GM19372 (cell line): Measurements from ENCODE around the gene HPD.

Source experiments
- ATAC-seq: cut with Tn5 transposase; IDR thresholded peaks from one replicate; pipeline ENCODE4 v1.9.1; 2021; ENCODE audit warnings: mild to moderate bottlenecking, low read depth, moderate library complexity; ENCODE audit not compliant: unreplicated experiment

Gene HPD

DNA sequence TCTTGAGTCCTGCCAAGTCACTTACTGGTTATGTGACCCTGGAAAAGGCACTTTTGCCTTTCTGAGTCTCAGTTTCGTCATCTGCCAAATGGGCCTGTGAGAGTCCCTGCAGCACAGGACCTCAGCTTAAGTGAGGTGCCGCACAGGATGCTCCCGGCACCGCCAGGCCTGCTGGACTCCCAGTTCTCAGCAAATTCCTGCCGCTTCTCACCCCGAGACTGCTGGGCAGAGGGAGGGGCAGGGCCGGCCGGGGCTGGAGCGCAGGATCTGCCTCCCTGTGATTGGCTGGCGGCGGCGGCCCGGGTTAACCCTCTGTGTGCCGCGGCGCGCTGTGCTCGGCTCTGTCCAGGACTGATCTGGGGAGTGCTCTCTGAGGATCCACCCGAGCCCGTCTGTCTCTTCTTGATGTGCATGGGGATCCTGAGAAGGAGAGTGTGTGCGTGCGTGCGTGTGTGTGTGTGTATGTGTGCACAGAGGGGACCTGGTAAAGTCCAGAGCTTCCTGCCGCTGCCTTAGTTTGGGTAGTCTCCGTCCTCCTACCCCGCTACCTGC lies 46.3 kb downstream of the HPD start:
- ATAC-seq = no peak

GRCh38 chr12:121811434-121812319 lies 47.0 kb downstream of the HPD start:
- peak; percentile 83 for ATAC-seq

DNA sequence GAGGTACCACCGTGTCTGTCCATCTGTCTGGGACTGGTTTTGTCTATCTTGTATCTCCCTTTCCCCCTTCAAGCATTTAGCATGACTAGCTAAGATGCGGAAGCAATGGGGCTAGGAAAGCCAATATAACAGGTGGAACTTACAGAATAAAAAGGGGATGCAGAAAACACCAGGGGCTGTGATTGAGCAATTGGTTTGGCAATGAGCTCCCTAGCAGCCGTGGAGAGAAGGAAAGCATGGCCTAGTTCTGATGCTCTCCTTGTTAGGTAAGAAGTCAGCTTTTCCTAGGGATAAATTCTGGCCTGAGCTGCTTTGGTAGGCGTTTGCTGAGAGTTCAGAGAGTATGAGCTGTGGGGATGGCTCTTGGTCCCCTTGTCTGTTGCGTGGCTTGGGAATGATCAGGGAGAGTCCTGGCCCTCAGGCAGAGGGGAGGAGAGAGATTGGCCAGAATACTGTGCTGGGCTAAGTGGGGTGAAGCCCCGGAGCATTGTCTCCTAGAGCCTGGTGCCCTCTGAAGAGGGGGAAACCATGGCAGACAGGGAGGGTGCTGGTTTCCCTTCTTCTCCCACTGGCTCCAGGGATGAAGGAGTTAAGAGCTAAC lies 47.7 kb downstream of the HPD start:
- ATAC-seq = no peak

GRCh38 chr12:121810234-121810817 lies 48.3 kb downstream of the HPD start:
- ATAC-seq = no peak

- ATAC-seq = no peak
These were observed 48.9 kb downstream of the HPD start for GRCh38 chr12:121809712-121810116.

GRCh38 chr12:121808623-121809022 lies 50.0 kb downstream of the HPD start:
- no peak for ATAC-seq

- ATAC-seq = no peak
These were observed 50.9 kb downstream of the HPD start for GRCh38 chr12:121807642-121808347.

DNA sequence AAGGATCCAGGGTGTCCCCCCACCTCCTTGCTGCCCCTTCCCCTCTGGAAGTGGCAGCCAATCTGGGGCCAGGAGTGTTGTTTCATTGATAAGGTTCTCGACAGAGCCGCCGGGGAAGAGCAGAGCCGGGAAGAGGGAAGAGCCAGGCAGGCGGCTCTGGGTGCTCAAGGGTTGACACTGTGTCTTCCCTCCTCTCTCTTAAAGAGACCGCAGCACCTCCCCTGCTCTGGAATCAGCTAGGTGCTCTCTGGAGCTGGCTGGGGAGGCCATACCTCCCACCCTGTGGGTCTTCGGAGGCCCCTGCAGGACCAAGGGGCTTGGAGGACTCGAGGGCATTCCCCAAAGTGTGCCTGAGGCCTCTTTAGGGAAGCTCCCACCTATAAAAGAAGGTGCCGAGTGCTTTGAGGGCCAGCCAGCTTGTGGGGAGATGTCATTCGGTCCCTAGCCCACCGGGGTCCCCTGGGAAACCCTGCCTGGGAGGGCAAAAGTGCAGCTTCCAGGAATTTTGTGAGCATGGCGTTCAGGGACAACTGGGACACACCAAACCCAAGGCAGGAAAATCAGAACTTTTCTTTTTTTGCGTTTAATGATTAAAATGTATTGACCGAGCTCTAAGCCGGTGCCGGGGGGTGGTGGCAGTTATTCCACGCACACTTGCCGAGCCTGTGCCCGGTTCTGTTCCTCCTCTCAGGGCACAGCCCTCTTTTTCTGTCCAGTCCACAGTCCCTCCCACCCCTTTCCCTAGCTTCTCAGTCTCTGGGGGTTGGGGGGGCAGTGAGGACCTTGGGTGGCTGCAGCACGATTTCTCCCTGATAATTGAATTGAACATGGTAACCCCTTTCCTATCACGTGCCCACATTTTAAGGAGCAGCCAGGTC lies 51.9 kb downstream of the HPD start:
- no peak for ATAC-seq

DNA sequence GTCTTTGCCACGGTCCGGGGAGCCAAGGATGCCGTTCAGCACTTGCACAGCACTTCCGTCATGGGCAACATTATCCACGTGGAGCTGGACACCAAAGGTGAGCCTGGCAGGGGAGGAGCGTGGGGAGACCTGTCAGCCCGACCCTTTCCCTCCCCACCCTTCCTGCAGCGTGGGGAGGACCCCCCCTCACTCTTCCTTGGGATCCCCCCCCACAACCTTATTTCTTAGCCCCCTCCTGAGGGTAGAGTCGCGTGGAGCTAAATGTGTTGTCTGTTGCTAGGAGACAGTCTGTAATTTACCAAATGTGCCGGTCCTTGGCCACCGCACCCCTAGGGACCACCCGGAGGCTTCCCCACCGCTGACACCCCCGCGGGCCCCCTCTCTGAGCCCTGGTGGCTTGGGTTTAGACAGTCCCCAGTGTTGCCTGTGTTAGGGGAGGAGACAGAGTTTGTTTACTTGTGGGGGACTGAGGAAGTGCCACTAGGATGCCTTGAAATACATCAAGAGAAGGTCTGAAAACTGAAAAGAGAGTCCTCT lies 52.6 kb downstream of the HPD start:
- ATAC-seq = no peak

- no peak for ATAC-seq
These were observed 53.3 kb downstream of the HPD start for GRCh38 chr12:121805171-121806008.

DNA sequence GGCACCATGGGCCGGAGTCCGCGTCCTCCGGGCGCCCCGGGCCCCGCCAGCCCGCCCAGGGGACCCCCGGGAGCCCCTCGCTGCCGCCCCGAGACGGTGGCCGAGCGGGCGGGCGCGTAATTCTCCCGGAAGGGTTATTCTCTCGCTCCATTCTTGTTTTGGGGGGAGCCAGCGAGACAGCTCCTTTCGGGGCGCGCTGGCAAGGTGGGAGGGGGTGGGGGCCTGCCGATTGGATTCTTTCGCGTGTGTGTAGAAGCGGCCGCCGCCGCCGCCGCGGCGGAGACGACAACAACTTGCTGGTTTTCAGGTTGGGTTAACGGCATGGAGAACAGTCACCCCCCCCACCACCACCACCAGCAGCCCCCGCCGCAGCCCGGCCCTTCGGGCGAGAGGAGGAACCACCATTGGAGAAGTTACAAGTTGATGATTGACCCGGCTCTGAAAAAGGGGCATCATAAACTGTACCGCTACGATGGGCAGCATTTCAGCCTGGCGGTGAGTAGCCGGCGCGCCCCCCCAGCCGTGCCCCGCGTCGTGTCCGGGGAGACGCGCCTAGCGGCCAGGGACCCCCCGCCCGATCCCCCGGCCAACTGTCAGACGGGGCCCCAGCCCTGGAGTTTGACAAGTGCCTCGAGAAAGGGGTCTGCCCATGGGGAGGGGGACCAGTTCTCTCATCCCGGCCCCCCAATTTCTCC lies 54.1 kb downstream of the HPD start:
- ATAC-seq = no peak

DNA sequence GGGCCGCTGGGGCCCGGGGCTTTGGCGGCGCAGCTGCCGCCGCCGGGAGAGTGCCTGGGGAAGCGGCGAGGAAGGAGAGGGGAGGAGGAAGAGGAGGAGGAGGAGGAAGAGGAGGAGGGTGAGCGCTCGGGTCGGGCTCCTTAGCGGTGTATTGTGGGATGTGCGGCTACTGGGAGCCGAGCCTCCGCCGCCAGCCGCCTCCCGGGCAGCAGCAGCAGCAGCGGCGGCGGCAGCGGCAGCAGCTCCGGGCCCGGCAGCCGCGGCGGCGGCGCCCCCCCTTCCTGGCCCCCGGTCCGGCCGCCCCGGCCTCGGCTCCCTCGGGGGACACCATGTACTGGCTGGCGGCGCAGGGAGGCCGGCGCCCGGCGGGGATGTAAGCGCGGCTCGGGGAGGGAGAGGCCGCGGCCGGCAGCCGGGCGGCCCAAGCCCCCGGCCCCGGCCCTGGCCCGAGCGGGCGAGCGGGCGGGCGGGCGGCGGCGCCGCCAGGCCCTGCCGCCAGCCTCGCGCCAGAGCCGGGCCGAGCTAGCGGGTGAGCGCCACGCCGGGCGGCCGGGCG lies 54.7 kb downstream of the HPD start, which contains the start of gene SETD1B:
TSS of gene SETD1B (plus strand) at position 149 of the 556 bp plus-strand sequence. CDS start 729 bp downstream, outside the sequence.
- no peak for ATAC-seq

GRCh38 chr12:121802843-121803698 lies 55.6 kb downstream of the HPD start:
- peak; percentile 38 for ATAC-seq

DNA sequence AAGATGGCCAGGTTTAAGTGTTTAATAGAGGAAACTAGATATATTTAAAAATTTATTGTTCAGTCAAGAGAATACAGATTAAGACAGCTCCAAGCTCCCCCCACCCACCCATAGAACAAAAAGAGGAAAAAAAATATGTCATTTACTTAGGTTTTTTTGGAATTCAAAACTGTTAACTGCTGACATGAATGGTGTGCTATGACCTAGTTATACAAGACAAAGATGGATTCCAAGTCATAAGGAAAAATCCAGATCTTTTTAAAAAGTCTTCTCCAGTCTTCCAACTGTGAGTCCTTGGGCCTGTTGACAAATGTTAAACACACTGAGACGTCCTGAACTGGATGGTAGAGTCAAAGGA lies 56.2 kb downstream of the HPD start:
- no peak for ATAC-seq

DNA sequence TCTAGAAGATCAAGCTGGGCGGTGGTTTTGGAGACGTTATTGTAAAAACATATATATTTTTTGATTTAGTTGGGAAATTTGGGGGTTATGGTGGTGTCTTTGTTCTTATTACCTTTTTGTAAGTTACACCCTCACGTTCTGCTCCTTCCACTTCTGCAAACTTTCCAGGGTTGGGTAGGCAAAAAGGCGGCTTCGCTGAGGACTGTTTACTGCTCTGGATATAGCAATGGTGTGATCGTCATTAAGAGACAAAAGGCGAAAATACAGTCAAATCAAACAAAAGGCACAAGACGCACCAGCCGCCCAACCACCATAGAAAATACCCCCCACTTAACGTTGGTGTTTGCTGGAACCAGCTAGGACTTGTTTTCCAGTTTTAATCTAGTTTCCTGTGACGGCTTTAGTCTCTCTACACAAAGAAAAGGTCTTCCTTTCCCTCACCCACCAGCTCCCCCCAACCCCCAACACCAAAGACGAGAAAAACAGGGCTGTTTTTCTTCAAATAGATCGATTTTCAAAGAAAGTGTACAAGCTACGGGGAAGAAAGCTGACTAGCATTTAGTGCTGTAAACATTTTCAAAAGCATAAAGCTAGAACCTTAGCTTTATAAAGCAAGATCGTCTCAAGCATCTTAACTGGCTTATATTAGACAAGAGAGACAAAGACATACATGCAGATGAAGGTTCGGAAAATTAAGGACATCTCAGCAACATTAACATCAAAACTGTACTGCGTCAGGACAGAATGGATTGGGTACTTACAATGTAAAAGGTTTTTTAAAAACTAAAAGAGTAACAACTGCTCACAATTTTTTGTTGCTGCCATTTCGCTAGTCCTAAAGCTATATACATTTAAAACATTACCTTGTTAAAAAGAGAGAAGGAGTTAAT lies 56.8 kb downstream of the HPD start:
- no peak for ATAC-seq
